BE2C (cell line): Measurements from ENCODE around the gene TFF2.

Source experiments
- DNase-seq: peaks from one replicate; pipeline ENCODE4 v3.0.0-alpha.2; 2020
- H3K27me3 ChIP-seq: fragments of 250-450 bp; sonication (Bioruptor Pico); 2 replicates; pipeline ENCODE4 v1.5.1; 2020; ENCODE audit warnings: mild to moderate bottlenecking
- H3K36me3 ChIP-seq: fragments of 250-450 bp; sonication (Bioruptor Pico); 2 replicates; pipeline ENCODE4 v1.5.1; 2020; ENCODE audit warnings: mild to moderate bottlenecking
- H3K4me1 ChIP-seq: fragments of 250-450 bp; sonication (Bioruptor Pico); 2 replicates; pipeline ENCODE4 v1.5.1; 2020
- H3K4me3 ChIP-seq: 2 replicates; pipeline ENCODE4 v1.5.1; 2011; ENCODE audit warnings: low read depth, low read length
- H3K9me3 ChIP-seq: fragments of 250-450 bp; sonication (Bioruptor Pico); 2 replicates; pipeline ENCODE4 v1.5.1; 2020
- CTCF ChIP-seq: IDR thresholded peaks from 2 replicates; pipeline ENCODE4 v1.5.1; 2012; ENCODE audit warnings: mild to moderate bottlenecking, low read depth, low read length

Gene TFF2

GRCh38 chr21:42373908-42374455, 23.2 kb upstream of the TFF2 start:
- no peak for TF ChIP-seq CTCF
- DNase-seq, result no peak
- no peaks in the 10 kb centered on the region for H3K9me3 ChIP-seq
- H3K36me3 ChIP-seq, result no peaks in the 10 kb centered on the region
- H3K4me3 ChIP-seq, result no peak overlapping the region
- H3K27me3 ChIP-seq, result peaks cover 7% of the 10 kb centered on the region; the same call in 1 of the 2 replicates
- no peaks in the 10 kb centered on the region for H3K4me1 ChIP-seq

DNA sequence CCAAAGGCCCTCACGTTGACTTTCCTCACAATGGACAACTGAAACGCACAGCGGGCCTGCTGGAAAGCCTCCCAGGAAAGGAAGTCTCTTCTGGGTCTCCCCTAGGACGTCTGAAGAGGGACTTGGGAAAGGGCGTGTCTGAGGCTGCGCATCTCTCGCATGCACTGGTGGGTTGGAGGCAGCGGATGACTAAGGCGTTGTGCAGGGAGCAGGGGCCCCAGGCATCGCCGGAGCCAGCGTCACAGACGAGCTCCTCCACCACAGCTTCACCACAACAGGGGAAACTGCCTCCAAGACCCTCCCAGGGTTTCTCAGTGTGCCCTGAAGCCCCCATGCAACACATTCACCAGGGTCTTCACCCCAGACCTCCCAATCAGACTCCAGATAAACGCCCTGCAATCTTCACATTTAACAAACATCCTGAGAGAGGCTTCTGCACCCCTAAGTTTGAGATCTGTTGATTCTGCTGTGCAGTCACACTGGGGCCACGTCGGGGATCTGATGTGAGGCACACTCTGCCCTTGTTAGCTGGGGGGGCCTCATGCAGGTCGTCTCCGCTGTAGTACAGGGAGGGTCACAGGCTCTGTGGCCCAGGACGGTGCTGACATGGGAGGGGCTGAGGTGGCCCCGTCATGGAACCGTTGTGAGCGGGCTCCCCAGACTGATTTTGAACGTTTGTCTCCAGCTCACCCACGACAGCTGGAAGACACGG, 22.6 kb upstream of the TFF2 start:
- H3K4me1 ChIP-seq, result no peaks in the 10 kb centered on the region

GRCh38 chr21:42370894-42371654, 20.3 kb upstream of the TFF2 start:
- DNase-seq, result no peak
- no peaks in the 10 kb centered on the region for H3K36me3 ChIP-seq
- no peaks in the 10 kb centered on the region for H3K9me3 ChIP-seq
- no peak overlapping the region for H3K4me3 ChIP-seq
- no peaks in the 10 kb centered on the region for H3K27me3 ChIP-seq
- no peaks in the 10 kb centered on the region for H3K4me1 ChIP-seq
- TF ChIP-seq CTCF, result no peak

More for the DNA sequence above, 22.6 kb upstream of the TFF2 start:
- Histone ChIP-seq H3K27me3 (peaks cover 4% of the 10 kb centered on the region; the same call in 1 of the 2 replicates), H3K36me3 (no peaks in the 10 kb centered on the region), H3K4me3 (no peak overlapping the region), H3K9me3 (no peaks in the 10 kb centered on the region)
- no peak for DNase-seq
- TF ChIP-seq CTCF, result no peak

GRCh38 chr21:42369821-42370220, 19.0 kb upstream of the TFF2 start:
- TF ChIP-seq CTCF, result no peak
- H3K4me1 ChIP-seq, result no peaks in the 10 kb centered on the region
- no peaks in the 10 kb centered on the region for H3K36me3 ChIP-seq
- no peaks in the 10 kb centered on the region; the same call in 1 of the 2 replicates for H3K27me3 ChIP-seq
- H3K9me3 ChIP-seq, result no peaks in the 10 kb centered on the region
- no peak for DNase-seq
- H3K4me3 ChIP-seq, result no peak overlapping the region

GRCh38 chr21:42367367-42368165, 16.8 kb upstream of the TFF2 start:
- H3K9me3 ChIP-seq, result no peaks in the 10 kb centered on the region
- DNase-seq, result no peak
- no peaks in the 10 kb centered on the region for H3K4me1 ChIP-seq
- TF ChIP-seq CTCF, result no peak
- H3K36me3 ChIP-seq, result no peaks in the 10 kb centered on the region
- H3K27me3 ChIP-seq, result peaks cover 17% of the 10 kb centered on the region
- H3K4me3 ChIP-seq, result no peak overlapping the region
